DMS53 treated with DMSO at 0.1 percent for 48 hours (cell line): ENCODE measurements around the gene FOXJ1.

Experiments
- DNase-seq: peaks from one replicate; lab custom pipeline; 2025; ENCODE audit not compliant: unreplicated experiment; lab: John Stamatoyannopoulos, UW

FOXJ1 gene

DNA sequence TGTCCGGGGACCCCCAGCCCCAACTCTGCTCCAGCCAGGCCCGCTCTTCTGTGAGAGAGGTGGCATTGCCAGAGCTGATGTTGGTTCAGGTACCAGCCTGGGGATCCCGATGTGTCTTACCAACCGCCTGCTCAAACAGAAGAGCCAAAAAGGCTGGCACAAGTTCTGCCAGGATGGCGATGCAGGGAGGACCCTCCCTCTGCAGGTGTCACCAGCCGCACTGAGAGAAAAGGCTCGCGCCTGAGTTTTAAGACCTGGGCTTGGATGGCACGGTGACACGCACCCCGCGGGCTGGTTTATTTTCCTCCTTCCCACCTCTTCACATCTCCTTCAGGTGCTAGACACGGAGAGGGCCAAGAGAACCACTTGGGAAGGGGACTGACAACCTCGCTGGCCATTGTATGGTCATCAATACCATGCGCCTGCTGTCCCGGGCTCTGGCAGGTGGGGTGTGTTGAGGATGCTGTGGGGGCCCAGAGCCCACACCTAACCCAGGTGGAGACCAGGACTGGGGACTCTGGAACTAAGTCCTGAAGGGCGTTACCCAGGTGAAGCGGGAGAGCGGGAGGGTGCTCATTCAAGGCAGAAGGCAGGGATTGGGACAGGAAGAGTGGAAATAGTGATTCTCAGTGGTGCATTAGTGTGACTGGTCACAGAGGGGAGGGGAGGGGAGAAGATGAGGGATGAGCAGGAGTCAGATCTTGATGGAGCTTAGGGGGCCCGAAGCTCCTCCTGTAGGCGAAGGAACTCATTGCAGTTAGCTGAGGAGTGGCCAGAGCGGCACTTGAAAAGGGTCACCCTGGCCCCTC lies 16.3 kb downstream of the FOXJ1 start:
- no peak for DNase-seq

DNA sequence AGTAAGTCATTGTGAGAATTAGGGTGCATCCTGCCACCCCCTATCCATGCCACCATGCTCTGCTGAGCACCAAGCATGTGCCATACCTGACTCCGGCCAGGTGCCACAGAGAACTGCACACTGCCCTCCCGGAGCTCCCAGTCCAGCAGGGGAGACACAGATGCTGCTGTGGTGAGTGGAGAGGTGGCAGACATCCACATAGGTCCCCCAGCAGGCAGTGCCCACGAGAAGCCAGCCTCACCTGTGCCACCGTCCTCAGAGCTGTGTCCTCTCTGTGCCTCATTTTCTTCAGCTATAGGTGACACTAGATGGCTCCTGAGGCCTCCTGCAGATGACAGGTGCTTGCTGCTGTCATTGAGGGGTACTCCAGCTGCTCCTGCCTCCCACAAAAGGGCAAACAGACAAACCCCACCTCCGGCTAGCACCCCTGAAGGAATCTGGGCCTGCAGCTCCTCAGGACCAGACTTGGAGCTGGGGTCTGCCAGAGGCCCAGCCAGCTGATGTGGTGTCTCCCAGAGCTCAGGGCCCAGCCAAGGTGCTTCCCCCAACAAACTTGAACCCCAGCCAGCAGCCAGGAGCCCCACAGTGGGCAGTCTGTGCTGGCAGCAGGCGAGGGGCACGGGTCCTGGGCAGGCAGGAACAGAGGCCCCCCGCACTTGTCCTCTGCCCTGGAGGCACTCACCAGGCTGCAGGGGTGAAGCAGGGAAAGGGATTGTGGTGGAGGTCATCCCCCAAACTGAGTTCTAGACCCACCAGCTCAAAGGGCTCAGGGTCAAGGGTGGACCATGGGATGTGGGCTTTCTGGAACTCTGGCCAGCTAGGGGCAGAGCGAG lies 17.1 kb downstream of the FOXJ1 start:
- no peak for DNase-seq

DNA sequence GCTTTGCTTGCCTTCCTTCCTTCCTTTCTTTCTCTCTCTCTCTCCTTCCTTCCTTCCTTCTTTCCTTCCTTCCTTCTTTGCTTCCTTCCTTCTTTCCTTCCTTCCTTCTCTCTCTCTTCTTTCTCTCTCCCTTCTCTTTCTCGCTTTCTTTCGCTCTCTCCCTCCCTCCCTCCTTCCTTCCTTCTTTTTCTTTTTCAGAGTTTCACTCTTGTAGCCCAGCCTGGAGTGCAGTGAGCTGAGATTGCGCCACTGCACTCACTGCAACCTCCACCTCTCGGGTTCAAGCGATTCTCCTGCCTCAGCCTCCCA lies 17.9 kb downstream of the FOXJ1 start:
- DNase-seq = no peak

DNA sequence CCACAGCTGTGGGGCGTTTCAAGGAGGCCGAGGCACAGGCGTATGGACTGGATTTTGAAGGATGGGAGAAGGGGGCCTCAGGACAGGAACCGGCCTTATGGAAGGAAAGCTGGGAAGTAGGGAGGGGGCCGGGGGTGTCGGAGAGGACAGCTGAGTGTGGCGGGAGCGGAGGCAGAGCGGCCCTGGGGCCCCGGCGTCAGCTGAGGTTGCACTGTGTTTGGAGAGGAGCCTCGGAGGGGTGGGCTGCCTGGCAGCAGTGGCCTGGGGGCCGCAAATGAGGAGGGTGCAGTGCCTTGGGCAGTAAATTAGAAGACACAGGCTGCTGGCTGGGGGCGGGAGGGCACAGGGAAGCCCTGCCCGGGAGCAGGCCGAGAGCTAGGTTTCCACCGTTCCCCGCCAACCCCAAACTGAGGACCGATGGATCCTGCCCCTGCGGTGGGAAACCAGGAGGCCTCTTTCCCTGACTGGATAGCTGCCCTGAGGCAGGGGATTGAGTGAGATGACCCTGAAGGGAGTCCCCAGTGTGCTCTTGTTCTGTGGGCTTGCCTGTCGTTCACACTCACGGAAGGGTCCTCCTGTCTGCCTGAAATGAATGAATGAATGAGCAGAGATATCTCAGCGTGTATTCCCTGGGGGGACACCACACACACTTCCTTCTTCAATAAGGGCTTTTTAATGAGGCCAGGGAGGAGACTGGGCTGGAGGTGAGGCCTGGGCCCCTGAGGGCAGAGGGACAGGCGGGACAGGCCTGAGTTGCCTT lies 18.4 kb downstream of the FOXJ1 start:
- no peak for DNase-seq

DNA sequence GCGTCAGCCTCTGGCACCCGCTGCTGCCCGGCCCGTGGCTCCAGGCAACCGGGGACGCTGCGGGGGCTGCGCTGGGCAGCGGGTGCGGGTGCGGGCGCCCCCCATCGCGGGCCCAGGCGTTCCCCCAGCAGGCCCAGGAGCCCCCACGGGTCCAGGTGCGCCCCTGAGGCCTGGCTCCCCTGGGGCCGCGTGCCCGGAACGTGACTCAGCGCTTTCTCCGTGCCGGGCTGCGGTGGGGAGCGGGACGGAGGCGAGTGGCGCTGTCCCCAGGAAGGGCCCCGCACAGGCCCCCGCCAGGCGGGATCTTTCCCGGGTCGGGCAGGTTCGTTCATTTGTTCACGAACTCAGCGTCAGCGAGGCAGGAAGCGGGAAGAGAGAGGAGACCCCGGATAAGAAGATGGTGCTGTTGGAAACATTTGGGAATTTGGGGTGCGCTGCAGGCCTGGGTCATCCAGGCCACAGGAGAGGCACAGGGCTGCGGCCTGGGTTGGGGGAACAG lies 19.1 kb downstream of the FOXJ1 start:
- no peak for DNase-seq

DNA sequence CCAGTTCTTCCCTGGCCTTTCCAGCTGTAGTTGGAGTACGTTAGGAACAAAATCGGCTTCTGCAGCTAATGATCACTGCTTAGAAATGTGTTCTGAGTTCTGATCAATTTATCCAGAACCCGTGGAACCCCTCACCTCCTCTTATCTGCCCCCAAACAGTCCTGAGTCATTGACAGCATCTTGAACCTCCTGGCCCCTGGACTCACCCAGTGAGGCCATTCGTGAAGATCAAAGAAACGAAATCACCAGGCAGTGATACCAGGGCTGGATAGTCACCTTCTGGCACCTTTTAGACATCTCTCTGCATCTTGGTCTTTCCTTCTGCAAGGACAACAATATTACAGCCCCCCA lies 20.4 kb downstream of the FOXJ1 start:
- DNase-seq = no peak

DNA sequence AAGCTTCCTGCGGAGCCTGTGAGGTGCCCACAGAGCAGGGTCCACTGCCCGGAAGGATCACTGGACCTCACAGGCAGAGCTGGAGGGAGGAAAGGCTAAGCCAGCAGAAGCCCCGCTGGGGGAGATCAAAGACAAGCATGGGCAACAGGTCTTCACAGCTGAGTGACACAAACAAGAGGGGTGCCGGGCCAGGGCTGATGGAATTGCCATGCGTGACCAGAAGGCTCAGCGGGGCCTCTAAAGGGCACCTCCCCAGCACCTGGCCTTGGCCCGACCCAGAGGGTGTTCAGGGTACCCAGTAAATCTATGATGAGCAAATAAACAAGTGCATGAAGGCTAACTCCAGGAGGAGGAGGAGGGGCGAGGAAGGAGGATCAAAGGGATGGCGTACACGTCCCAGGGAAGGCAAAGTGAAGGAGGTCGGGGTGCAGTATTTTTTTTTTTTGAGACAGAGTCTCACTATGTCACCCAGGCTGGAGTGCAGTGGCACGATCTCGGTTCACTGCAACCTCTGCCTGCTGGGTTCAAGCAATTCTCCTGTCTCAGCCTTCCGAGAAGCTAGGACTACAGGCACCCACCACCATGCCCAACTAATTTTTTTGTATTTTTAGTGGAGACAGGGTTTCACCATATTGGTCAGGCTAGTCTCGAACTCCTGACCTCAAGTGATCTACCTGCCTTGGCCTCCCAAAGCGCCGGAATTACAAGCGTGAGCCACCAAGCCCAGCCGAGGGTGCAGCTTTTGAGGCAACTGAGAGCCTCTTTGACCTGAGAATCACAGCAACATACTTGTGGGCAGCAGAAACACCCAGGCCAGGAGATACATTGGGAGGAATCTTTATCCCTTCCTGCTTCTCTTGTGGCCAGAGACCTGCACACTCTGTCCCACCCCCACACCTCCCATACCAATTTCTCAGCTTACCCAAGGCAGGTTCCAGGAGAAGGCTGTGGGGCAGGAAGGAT lies 21.4 kb downstream of the FOXJ1 start:
- no peak for DNase-seq

DNA sequence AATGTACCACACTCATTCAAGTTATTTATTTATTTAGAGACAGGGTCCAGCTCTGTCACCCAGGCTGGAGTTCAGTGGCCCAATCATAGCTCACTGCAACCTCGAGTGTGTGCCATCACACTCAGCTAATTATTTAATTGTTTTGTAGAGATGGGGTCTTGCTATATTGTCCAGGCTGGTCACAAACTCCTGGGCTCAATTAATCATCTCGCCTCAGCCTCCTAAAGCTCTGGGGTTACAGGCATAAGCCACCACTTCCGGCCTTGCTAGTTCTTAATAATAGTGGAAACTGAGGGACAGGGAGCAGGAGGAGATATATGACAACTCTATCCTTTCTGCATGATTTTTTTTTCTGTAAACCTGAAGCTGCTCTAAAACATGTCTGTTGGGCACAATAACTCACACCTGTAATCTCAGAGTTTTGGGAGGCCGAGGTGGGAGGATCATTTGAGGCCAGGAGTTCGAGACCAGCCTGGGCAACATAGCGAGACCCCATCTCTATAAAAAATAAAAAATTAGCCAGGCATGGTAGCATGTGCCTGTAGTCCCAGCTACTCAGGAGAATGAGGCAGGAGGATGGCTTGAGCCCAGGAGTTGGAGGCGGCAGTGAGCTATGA lies 25.8 kb downstream of the FOXJ1 start:
- no peak for DNase-seq

DNA sequence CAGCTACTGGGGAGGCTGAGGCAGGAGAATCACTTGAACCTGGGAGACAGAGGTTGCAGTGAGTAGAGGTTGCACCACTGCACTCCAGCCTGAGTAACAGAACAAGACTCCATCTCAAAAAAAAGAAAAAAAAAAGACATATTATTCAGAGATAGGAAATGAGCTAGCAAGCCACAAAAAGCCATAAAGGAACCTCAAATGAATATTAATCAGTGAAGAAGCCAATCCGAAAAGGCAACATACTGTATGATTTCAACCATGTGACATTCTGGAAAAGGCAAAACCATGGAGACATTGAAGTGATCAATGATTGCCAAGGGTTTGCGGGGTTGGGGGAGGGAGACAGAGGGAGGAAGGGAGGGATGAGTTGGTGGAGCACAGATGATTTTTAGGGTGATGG lies 29.1 kb downstream of the FOXJ1 start:
- no peak for DNase-seq

DNA sequence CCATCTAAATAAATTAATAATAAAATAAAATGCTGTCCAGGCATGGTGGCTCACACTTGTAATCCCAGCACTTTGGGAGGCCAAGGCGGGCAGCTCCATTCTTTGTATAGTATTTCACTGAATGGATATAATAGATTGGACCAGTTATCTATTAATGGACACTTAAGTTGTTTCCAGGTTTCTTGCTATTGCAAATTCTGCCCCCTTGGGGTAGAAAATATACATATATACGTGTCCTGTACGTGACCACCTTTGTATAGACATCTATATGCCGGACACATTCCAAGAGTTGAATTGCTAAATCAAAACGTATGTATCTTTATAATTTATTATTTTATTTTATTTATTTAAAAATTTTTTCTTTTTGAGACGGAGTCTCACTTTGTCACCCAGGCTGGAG lies 33.5 kb downstream of the FOXJ1 start:
- no peak for DNase-seq

DNA sequence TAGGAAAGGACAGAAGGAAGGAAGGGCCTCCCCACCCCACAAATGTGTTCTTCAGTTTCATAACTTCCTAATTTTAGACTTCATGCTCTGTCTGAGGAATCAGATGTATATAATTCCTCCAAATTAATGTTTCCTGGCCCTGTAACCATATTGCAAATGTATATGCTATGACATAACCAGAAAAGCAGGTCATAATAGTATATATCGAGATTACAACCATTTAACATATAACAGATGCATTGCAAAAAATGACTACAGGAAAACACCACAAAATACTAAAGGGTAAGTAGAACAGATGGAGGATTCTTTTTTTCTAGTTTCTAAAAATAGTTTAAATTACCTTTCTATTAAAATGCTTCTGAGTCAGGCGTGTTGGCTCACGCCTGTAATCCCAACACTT lies 34.3 kb downstream of the FOXJ1 start:
- no peak for DNase-seq

DNA sequence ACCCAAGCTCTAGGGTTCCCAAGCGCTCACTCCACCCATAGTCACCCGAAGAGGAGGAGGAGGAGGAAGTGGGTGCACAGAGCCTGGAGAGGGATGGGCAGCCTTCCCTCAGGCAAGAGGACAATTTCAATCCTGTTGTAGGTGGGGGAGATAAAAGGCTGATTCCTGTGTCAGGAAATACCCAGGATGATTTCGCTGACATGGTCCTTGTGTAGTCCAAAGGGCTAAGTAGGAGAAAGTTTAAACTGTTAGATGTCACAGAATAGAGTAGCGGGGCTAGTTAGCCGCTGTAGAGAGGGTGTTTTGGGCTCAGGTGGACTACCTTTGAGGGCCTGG lies 36.2 kb downstream of the FOXJ1 start:
- DNase-seq = no peak

DNA sequence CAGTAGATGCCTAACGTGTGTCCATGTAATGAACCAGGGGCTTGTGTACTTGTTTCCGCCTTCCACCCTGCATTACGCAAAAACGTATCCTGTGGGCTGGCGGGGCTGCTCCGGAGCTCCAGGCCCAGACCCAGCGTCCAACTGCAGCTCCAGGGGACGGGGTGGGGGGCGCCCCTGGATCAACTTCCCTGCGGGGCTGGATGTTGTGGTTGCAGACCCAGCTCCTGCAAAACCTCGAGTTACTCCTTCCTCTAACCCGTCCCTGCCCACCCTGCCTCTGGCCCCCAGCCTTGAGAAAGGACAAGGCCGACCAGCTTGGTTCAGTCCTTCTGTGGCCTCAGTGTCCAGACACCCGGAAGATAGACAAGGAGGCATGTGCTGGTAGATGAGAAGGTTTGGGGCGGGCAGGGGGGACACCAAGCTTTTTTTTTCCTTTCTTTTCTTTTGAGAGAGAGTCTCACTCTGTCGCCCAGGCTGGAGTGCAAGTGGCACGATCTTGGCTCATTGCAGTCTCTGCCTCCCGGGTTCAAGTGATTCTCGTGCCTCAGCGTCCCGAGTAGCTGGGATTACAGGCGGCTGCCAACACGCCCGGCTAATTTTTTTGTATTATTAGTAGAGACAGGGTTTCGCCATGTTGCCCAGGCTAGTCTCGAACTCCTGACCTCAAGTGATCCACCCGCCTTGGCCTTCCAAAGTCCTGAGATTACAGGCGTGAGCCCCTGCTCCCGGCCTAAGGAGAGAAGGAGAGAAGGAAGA lies 36.7 kb downstream of the FOXJ1 start:
- DNase-seq = no peak

DNA sequence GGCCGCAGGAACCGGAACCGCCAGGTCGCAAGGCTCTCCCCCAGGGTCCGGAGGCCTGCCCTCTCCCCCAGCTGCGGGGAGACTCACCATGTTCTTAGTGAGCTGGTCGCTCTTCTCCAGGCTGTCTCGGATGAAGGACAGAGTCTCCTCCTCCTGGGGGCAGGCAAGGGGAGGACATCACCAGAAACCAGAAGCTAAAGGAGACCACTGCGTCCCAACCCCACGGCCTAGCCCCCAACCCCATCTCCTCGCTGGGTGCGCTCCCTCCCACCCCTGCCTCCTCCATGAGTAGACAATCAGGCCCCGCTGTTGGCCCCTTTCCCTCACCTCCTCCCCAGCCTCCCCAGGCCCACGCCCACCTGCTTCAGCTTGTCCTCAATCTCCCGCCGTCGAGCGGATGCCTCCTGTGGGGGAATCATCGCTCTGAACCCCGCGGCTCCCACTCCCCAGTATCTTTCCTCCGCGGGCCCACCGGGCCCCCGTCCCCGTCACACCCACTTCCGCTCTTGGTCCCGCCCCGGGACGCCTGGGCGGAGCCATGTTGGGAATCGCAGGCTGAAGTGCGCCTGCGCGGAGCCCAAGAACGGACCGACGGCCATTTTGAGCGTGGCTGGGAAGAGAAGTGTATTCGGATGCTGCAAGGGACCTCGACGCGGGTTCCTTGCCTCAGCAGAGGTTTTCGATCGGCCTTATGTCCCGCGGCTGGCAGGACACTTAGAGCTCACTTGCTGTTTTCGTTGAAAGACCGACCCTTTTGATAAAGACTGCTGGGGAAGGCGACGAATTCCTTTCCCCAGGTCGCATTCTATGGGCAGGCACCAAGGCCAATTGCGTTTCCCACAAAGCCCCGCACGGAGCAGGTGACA lies 37.5 kb downstream of the FOXJ1 start, which contains the start of gene EXOC7:
EXOC7 (minus strand) TSS at position 514 of the 866 bp plus-strand sequence; CDS start at position 419, 95 bp downstream.
- peak; percentile 83 for DNase-seq

DNA sequence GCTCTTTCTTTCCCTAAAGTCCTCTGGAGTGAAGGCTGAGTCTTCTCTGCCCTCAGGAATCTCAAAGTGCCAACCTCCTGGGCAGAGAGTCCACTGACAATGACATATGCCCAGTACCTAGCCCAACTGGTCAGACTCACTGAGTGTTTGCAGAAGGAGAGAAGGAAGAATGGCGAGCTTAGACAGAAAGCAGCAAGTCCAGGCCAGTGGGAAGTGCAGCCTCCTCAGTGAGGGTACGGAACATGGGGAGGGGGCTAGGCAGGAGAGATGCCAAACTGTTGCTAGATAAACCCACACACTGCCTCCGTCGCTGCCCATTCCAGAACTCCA lies 38.1 kb downstream of the FOXJ1 start:
- no peak for DNase-seq

DNA sequence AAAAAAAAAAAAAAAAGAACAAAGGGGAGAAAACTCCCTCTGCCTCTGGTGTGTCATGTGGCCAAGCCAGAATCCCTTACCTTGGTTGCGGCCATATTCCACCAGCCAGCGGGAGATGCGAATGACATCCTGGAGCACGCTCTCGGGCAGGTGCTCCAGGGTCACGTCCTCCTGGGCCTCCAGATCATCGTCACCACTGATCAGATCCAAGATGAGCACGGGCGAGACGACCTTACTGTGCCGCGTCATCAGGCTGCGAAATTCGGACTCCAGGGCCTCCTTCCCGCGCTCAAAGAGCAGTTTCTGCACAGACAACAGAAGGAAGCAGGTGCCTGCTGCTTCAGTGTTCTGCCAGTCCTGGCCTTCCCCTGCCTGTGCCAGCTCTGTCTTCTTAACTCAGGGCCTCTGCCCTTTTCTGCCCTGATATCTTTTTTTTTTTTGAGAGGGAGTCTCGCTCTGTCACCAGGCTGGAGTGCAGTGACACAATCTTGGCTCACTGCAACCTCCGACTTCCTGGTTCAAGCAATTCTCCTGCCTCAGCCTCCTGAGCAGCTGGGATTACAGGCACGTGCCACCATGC lies 43.2 kb downstream of the FOXJ1 start:
- DNase-seq = no peak

DNA sequence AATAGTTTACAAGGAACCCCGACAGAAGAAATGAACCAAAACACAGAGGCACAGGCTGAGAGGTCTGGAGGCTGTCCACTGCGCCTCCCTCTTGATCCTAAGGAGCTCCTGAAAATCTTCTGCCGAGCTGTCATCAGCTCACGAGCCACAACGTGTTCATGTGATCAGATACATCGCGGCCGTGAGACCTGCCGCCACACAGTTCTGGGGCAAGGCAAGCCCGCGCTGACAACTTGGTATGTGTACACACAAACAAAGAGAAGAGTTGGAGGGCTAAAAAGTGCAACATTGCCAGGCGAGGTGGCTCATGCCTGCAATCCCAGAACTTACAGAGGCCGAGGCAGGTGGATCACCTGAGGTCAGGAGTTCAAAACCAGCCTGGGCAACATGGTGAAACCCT lies 45.1 kb downstream of the FOXJ1 start:
- DNase-seq = no peak

DNA sequence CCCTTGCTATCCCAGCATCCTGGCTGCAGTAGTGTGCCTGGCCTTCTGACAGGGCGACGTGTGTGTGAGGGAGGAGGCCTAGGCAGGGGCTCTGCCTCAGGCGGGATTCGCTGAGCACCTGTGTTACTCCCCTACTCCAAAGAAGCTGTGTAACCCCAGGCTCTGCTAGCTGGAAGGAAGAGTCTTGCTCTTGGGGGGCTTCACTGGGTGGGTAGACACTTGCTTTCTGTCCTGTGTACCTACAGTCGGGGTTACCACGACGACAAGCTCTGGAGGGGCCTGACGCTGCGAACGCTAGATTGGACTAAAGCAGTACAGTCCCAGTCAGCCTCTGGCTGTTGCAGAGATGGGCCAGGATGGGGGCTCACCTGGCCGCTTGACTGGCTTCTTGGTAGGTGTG lies 47.0 kb downstream of the FOXJ1 start:
- DNase-seq = no peak
